MCF 10A (cell line): ENCODE measurements around the gene ELF1. TPM values are rescaled to one million over a fixed set of nuclear protein-coding genes. Genes with fewer than 3 reads are reported as not detected.
"Not testable (repeated sequence)": the region's sequence is repeated elsewhere in the genome, so short reads cannot be mapped to it uniquely, and the experiment has no call there.

Source experiments
- BruUV-seq: library from RNA; stranded (reverse); fragments of 400-500 nt; replicated peaks from 2 replicates; lab custom pipeline; 2021; lab: Mats Ljungman, UMichigan
- CTCF ChIA-PET: fragments of 300-600 bp; sonication (Branson Sonifier 250); formaldehyde crosslinking; extraction: SDS; loops from one replicate; lab custom pipeline; 2021; ENCODE audit warnings: antibody characterized with exemption, inconsistent platforms; lab: Yijun Ruan, JAX
- POLR2A ChIA-PET: fragments of 300-600, 350-650 bp; sonication (Branson Sonifier 250); formaldehyde crosslinking; extraction: SDS; loops from one replicate; lab custom pipeline; 2020; ENCODE audit warnings: antibody characterized with exemption, inconsistent platforms; lab: Yijun Ruan, JAX
- DNase-seq: peaks from one replicate; pipeline ENCODE4 v3.0.0-alpha.2; 2018; ENCODE audit not compliant: unreplicated experiment
- H3K27ac Mint-ChIP-seq: one replicate; pipeline ENCODE4 v1.8.0; 2022; ENCODE audit warnings: mild to moderate bottlenecking, low read depth, mixed read lengths; ENCODE audit not compliant: unreplicated experiment
- H3K27me3 Mint-ChIP-seq: one replicate; pipeline ENCODE4 v1.8.0; 2022; ENCODE audit warnings: mixed read lengths; ENCODE audit not compliant: insufficient read depth, unreplicated experiment
- H3K36me3 Mint-ChIP-seq: one replicate; pipeline ENCODE4 v1.8.0; 2022; ENCODE audit warnings: mild to moderate bottlenecking, moderate library complexity, mixed read lengths; ENCODE audit not compliant: insufficient read depth, unreplicated experiment
- H3K4me1 Mint-ChIP-seq: one replicate; pipeline ENCODE4 v1.8.0; 2022; ENCODE audit warnings: mixed read lengths; ENCODE audit not compliant: insufficient read depth, unreplicated experiment
- H3K4me3 Mint-ChIP-seq: one replicate; pipeline ENCODE4 v1.8.0; 2022; ENCODE audit warnings: mild to moderate bottlenecking, moderate library complexity, mixed read lengths; ENCODE audit not compliant: unreplicated experiment
- H3K9me3 Mint-ChIP-seq: one replicate; pipeline ENCODE4 v1.8.0; 2022; ENCODE audit warnings: mixed read lengths; ENCODE audit not compliant: unreplicated experiment
- intact Hi-C: fragments of 100-400 bp; cut with micrococcal nuclease; formaldehyde crosslinking; loops from 2 replicates; pipeline ENCODE4 v1.14.1; 2022
- total RNA-seq: library from RNA; stranded (reverse); gene quantifications from 2 replicates; pipeline ENCODE4 v1.2.3, GENCODE V29; 2022
- TF ChIP-seq, protein P1 (sequence below): fragments of 200-600 bp; IDR thresholded peaks from one replicate; pipeline ENCODE4 v1.8.0; 2022; ENCODE audit warnings: antibody characterized with exemption, mild to moderate bottlenecking; ENCODE audit not compliant: unreplicated experiment

The ELF1 gene
- total RNA-seq, 1 experiment from 2014 or later = 73.7 TPM

DNA sequence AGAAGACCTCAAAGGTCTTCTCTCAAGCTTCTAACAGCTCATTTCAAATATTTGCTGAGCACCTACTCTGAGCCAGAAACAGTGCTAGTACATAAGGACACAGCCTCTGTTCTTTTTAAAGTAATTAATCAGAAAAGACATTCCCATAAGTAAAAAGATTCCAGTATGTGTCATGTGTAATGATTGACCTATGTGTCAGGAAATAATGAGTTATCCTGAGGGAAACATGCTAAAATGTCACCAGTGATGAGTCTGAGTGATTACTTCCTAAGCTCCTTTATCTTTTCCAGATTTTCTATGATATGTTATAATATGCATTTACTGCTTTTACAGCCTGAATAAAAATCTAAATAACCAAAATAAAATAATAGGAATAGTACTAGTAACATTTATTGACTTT, 122.1 kb downstream of the ELF1 start:
- H3K9me3 Mint-ChIP-seq = no peaks in the 10 kb centered on the region
- H3K4me3 Mint-ChIP-seq = no peak overlapping the region
- ChIA-PET CTCF (interaction anchor here (0.7 to 0.9 kb wide), 2 partner anchors 9 to 90 kb away, joined by 3 to 4 read pairs; no protein-coding TSS in a partner anchor), POLR2A (no interaction called here)
- H3K27ac Mint-ChIP-seq = no peak overlapping the region
- no peaks in the 10 kb centered on the region for H3K27me3 Mint-ChIP-seq
- no TSS peak for BruUV-seq
- H3K4me1 Mint-ChIP-seq = no peaks in the 10 kb centered on the region
- no peak for DNase-seq
- intact Hi-C loops = no loop called here
- H3K36me3 Mint-ChIP-seq = no peaks in the 10 kb centered on the region
- TF ChIP-seq, protein P1, sequence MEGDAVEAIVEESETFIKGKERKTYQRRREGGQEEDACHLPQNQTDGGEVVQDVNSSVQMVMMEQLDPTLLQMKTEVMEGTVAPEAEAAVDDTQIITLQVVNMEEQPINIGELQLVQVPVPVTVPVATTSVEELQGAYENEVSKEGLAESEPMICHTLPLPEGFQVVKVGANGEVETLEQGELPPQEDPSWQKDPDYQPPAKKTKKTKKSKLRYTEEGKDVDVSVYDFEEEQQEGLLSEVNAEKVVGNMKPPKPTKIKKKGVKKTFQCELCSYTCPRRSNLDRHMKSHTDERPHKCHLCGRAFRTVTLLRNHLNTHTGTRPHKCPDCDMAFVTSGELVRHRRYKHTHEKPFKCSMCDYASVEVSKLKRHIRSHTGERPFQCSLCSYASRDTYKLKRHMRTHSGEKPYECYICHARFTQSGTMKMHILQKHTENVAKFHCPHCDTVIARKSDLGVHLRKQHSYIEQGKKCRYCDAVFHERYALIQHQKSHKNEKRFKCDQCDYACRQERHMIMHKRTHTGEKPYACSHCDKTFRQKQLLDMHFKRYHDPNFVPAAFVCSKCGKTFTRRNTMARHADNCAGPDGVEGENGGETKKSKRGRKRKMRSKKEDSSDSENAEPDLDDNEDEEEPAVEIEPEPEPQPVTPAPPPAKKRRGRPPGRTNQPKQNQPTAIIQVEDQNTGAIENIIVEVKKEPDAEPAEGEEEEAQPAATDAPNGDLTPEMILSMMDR = no peak

DNA sequence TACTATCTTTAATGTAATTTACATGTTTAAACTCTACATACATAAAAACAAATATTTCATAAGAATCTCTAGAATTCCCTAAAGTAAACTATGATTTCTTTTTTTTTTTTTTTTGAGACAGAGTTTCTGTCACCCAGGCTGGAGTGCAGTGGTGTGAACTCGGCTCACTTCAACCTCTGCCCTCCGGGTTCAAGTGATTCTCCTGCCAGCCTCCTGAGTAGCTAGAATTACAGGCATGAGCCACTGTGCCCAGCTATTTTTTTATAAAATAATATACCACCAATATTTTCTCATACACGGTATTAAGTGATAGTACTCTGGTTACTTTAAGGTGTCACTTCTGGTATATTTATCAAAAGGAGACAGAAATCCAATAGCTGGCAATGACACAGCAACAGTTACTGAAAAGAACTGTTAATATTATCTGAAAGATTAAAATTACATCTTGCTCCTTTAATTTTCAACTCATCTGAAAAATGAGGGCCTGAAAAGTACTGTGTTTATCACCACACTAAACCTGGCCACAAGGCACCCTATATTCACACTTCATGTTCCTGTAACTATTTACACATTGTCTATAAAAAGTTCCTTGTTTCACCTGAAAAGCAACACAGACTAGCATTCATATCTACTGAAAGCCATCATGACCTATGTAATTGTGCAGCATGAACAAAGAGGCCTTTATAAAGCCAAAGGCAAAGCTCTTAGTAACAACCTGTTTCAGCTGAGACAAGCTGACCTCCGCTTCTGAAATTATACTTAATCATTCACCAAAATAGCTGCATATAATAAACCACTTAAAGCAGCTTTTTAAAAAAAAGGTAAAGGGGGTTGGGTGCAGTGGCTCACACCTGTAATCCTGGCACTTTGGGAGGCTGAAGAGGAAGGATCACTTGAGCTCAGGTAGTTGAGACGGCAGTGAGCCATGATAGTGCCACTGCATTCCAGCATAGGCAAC, 123.6 kb downstream of the ELF1 start:
- intact Hi-C loops = no loop called here
- Mint-ChIP-seq H3K27me3 (no peaks in the 10 kb centered on the region), H3K27ac (no peak overlapping the region), H3K36me3 (no peaks in the 10 kb centered on the region), H3K9me3 (no peaks in the 10 kb centered on the region), H3K4me3 (no peak overlapping the region), H3K4me1 (no peaks in the 10 kb centered on the region)
- no TSS peak for BruUV-seq
- CTCF ChIA-PET = no interaction called here
- POLR2A ChIA-PET = interaction anchor here (0.6 to 1.0 kb wide), 2 partner anchors 105 to 1148 kb away, joined by 3 read pairs; no protein-coding TSS in a partner anchor
- DNase-seq = no peak
- TF ChIP-seq, protein P1 = no peak

DNA sequence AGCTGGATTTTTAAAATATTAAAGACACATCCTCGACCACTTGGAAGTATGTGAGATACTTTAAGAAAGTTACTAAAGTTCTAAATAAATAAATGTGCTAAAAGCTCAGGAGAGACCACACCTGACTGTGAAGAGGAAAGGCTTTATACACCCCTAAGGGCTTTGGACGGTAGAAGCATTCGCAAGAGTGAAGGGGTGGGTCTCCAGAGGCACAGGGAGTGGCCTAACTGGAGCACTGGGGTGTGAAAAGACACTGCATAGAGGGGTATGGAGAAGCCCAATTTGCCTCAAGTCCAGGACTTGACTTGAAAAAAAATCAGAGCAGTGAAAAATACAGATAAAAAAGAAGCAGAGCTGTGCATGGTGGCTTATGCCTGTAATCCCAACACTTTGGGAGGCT, 125.5 kb downstream of the ELF1 start:
- BruUV-seq, intact Hi-C loops, H3K27me3 Mint-ChIP-seq, POLR2A ChIA-PET, H3K4me1 Mint-ChIP-seq, H3K27ac Mint-ChIP-seq, H3K4me3 Mint-ChIP-seq, CTCF ChIA-PET, DNase-seq, H3K36me3 Mint-ChIP-seq, H3K9me3 Mint-ChIP-seq: not testable (repeated sequence)

DNA sequence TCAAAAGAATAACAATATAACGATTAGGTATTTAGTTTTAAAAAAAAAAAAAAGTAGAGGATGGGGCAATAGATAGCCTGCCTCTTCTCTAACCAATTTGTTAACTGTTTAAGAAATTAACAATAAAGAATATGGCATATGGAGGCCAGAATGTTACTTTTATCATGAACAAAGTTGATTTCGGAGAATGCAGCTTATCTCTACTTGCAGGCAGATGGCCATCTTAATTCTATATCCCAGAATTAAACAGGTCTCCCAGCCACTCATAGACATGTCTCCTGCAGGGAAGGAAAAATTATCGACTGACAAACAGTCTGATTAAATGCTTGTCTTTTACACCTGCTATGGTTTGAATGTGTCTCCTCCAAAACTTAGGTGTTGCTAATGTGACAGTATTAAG, 133.1 kb downstream of the ELF1 start:
- H3K4me3 Mint-ChIP-seq = no peak overlapping the region
- CTCF ChIA-PET = no interaction called here
- no peak overlapping the region for H3K27ac Mint-ChIP-seq
- H3K36me3 Mint-ChIP-seq = no peaks in the 10 kb centered on the region
- peaks cover 7% of the 10 kb centered on the region for H3K9me3 Mint-ChIP-seq
- no peaks in the 10 kb centered on the region for H3K4me1 Mint-ChIP-seq
- intact Hi-C loops = no loop called here
- TF ChIP-seq, protein P1 = no peak
- no peaks in the 10 kb centered on the region for H3K27me3 Mint-ChIP-seq
- no TSS peak for BruUV-seq
- POLR2A ChIA-PET = no interaction called here
- no peak for DNase-seq

DNA sequence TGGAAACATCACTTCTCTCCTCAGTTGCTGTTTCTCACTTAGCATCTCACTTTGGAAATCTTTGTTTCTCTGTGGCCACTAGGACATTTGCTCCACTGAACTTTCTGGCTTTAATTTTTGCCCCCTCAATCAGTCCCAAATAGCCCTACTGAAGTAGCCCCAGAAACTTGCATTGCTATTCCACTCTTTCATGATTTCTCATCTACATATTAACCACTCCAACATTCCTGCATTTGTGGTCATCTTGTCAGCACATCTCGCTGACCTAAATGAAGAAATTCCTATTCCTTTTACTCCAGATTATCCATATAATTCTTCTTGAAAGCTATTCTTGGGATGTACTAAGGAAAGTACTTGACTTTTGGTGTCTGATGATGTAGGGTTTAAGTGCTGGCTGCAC, 134.9 kb downstream of the ELF1 start:
- H3K27me3 Mint-ChIP-seq, BruUV-seq, H3K9me3 Mint-ChIP-seq, H3K4me3 Mint-ChIP-seq, H3K36me3 Mint-ChIP-seq, H3K27ac Mint-ChIP-seq, H3K4me1 Mint-ChIP-seq, intact Hi-C loops, DNase-seq: not testable (repeated sequence)
- POLR2A ChIA-PET = interaction anchor here (0.7 kb wide), 1 partner anchor 232 kb away, joined by 3 read pairs; no protein-coding TSS in a partner anchor
- CTCF ChIA-PET = interaction anchor here (0.7 kb wide), 1 partner anchor 69 kb away, joined by 4 read pairs; no protein-coding TSS in a partner anchor
